Suppressor macrophage treated with lipopolysaccharide for 1 hour (primary cell): ENCODE data around the gene BTBD9.

ENCODE experiments used
- DNase-seq, 3 donors: peaks; one replicate each; pipeline ENCODE4 v3.0.0-alpha.2; 2020 to 2022

The BTBD9 gene

GRCh38 chr6:38187811-38188590 is 451.7 kb downstream of the BTBD9 start:
- DNase-seq: no peak

GRCh38 chr6:38187325-38187724 is 452.4 kb downstream of the BTBD9 start:
- DNase-seq: no peak

- DNase-seq: no peak
Observed at GRCh38 chr6:38185752-38186151, 454.0 kb downstream of the BTBD9 start.

- no peak for DNase-seq
Observed at GRCh38 chr6:38185244-38185643, 454.5 kb downstream of the BTBD9 start.

- no peak for DNase-seq
Observed at GRCh38 chr6:38184585-38185080, 455.1 kb downstream of the BTBD9 start.

- DNase-seq: no peak
Observed at GRCh38 chr6:38183856-38184584, 455.7 kb downstream of the BTBD9 start.

GRCh38 chr6:38182426-38182825 is 457.3 kb downstream of the BTBD9 start:
- no peak for DNase-seq

GRCh38 chr6:38180586-38180985 is 459.1 kb downstream of the BTBD9 start:
- no peak for DNase-seq

GRCh38 chr6:38179794-38180430 is 459.8 kb downstream of the BTBD9 start:
- no peak for DNase-seq

GRCh38 chr6:38179300-38179699 is 460.4 kb downstream of the BTBD9 start:
- no peak for DNase-seq

- no peak for DNase-seq
Observed at GRCh38 chr6:38178584-38178886, 461.2 kb downstream of the BTBD9 start.

- DNase-seq: no peak
Observed at GRCh38 chr6:38177882-38178583, 461.7 kb downstream of the BTBD9 start.

- peak; percentile 11 to 27 (median 25) for DNase-seq
Observed at GRCh38 chr6:38176797-38177751, 462.7 kb downstream of the BTBD9 start.

- DNase-seq: no peak
Observed at GRCh38 chr6:38175786-38176185, 463.9 kb downstream of the BTBD9 start.

GRCh38 chr6:38174806-38175495 is 464.8 kb downstream of the BTBD9 start:
- no peak for DNase-seq

- DNase-seq: no peak
Observed at GRCh38 chr6:38174315-38174714, 465.4 kb downstream of the BTBD9 start.

GRCh38 chr6:38173909-38174308 is 465.8 kb downstream of the BTBD9 start:
- DNase-seq: no peak

GRCh38 chr6:38172739-38173410 is 466.9 kb downstream of the BTBD9 start:
- no peak for DNase-seq

GRCh38 chr6:38171997-38172738 is 467.6 kb downstream of the BTBD9 start:
- DNase-seq: peak in 1 of 3 donors; percentile 13
